HG03064 (cell line): ENCODE data around the gene POU6F2.
"Not testable (repeated sequence)": the region's sequence is repeated elsewhere in the genome, so short reads cannot be mapped to it uniquely, and the experiment has no call there.

ENCODE experiments used
- ATAC-seq: cut with Tn5 transposase; IDR thresholded peaks from one replicate; pipeline ENCODE4 v1.9.1; 2021; ENCODE audit warnings: low read depth; ENCODE audit not compliant: unreplicated experiment

The POU6F2 gene

DNA sequence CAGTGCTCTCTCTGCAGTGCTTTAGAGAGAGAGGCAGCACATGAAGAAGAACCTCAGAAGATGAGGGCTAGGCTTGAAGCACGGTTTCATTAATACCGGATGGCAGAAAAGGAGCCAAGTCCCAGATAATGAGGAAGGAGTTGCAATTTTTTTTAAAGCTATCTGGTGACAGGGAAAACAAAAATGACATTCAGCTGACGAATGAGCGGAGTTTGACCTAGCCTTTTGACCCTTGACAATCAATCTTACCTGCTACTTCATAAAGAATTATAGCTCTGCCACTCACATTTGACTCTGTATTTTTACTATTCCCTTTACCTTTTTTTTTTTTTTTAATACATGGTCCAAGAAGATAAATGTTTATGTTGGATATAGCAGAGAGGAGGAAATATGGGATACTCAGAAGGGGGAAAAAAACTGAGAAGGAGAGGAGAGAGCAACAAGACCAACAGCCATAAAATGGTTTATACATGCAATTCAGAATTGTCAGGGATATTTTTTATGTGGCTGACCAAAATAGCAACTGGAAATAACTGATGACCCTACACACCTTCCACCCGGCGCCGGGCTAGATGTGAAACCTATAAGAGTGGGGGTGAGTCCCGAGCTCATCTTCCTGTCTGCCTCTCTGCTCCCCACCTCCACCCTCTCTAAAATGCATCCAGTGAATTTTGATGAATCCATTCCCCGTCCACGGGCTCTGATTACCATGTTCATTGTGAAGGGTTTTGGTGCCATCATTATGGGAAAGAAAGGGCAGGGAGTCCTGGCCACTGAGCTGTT is 314.1 kb downstream of the POU6F2 start:
- ATAC-seq = no peak

DNA sequence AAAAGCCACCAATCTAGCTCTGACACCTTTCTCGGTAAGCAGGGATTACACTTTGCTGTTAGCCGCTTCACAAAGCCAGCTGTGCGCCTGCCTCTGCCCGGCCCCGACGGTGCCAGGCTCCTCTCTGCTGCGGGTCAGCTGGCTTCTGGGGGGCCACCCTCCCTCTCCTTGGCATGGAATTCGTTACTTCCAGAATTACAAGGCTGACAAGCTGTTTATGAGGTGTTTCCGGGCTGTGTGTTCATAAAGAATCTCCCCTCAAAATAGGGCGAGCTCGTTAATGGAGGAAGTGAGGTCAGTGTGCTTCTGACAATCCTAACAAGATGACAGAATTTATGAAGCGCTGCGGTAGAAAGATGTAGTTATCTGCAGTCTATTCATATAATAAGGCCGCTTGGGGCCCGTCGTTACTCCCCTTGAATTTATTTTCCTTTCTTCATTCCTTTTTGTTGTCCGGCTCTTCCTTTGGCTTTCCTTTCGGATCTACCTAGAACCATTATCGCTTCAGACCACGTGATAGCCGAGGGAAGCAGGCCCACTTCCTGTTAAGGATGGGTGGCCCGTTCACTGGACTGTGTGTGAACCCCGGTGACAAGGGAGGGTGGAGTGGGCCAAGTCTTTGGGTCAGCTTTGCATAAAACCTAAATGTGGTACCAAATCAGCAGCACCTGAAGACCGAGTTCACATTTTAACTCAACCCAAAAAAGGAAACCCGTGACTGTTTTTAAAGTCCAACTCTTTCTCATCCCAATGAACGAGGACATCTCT is 315.5 kb downstream of the POU6F2 start:
- ATAC-seq = no peak

DNA sequence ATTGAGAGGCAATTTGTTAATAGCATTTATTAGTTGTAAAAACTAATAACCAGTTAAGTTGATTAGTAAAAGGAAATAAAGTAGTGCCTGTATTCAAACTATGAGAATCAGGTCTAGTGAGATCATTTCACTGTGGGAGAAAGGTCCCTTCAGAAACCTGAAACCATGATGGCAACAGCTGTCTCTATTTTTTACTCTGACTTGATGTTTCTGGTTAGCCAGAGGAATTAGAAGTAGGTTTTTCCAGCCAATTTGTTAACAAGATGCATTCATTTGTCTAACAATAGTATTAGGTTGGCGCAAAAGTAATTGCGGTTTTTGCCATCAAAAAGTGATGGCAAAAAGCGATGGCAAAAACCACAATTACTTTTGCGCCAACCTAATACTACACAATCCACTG is 316.3 kb downstream of the POU6F2 start:
- no peak for ATAC-seq

DNA sequence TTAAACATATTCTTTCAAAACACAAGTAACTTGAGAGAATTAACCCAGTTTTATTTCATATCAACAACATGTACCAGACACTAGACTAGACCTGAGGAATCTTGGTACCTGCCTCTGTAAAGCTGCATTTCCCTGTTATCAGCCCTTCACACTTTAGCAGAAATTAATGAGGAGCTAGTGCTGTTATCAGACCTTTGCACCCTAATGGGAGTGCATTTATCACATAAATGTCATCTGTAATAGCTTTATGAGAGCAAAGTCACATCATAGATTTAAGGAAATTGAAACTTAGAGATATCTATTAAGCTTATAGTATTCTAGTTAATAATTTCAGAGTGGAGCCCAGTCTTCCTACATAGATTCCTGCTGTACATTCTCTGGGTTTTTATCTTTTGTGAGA is 318.1 kb downstream of the POU6F2 start:
- no peak for ATAC-seq

DNA sequence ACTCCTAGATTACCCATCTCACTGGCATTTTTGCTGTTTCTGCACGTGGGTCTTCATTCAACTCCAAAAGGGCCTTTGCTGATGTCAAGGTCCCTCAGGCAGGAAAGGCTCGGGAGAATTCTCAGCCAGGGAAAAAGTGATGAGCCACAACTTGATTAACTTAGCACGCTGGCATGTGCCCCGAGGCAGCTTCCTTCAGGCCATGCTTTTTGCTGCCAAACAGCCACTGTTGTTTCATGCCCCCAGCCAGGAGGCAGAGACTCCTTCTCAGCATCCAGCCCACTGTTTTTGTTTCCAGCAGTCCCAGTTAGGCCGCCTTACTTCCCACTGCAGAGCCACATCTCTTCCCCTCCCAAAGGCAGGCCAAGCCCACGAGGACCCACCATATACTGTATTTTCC is 322.0 kb downstream of the POU6F2 start:
- ATAC-seq = no peak

DNA sequence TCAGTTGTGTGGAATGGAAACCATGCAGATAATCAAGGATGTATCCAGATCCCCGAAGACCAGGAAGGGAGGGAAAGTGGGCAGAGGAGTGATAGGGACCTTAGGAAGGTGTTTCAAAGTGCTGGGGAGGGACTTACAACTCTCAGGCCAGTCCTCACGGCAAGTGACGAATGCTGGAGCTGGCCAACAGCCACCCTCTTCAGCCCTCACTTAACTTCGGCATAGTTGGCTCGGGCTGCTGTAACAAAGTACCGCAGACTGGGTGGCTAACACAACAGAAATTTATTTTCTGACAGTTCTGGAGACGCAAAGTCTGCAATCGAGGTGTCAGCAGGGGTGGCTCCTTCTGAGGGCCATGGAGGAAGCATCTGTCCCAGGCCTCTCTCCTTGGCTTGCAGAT is 322.6 kb downstream of the POU6F2 start:
- ATAC-seq = no peak

DNA sequence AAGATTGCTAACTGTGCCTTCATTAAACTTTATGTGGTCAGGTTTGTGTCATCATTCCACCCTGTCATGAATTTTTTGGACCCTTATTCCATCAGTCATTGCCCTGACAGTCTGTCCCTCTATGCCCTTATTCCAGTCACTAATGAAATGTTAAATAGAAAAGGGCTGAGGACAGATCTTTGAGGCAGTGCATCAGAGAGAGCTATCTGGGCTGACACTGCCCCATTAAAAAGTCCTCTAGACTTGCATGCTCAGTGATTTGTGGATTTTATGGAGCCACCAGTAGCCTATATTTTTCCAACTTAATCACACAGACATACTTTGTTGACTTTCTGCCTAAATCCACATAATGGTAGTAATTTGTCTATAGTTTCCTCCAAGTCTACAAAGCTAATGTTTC is 323.8 kb downstream of the POU6F2 start:
- ATAC-seq = no peak

DNA sequence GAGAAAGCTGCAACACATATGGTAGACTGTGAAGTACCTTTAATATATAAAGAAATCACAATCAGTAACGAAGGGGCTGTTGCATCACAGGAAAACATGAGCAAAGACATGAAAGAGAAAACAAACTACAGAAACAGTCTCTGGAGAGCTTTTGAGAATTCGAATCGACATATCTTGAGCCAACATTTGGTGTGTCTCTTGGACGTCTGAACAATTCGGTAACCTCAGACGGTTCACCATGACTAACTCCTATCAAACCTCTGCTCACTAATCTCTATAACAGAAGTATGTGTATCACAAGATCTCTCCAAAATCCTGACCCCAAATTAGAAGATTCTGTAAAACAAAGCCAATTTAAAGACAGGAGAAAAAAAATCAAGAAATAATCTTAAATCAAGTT is 326.5 kb downstream of the POU6F2 start:
- ATAC-seq = no peak

DNA sequence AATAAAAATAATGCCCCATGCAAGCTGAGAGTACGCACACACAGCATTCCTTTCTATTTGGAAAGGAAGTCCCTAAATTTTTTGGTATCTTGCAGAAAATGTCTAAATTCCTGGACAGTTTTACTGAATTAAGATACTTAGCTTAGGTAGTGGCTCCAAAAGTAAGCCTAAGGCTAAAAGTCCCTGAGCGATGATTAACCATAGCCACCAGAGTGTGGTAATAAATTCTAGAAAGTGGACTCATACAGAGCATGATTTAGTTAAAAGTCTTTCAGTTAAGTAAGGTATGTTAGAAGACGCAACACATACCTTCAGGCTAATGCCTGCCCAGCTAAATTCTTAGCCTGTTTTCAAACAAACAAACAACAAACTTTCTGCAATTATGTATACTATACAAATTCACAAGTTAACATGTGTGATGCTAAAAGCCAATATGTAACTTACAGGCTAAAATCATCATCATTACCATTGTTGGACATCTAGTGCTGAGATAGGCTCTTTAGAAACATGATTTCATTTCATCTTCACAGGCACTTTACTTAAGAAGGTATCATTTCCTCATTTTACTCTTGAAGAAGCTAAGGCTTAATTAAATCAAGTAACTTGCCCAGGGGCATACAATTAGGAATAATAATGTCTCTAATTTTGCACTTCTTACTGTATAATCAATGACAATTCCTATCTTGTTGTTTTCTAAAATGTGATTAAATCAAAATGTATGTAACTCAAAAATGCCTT is 327.1 kb downstream of the POU6F2 start:
- no peak for ATAC-seq

DNA sequence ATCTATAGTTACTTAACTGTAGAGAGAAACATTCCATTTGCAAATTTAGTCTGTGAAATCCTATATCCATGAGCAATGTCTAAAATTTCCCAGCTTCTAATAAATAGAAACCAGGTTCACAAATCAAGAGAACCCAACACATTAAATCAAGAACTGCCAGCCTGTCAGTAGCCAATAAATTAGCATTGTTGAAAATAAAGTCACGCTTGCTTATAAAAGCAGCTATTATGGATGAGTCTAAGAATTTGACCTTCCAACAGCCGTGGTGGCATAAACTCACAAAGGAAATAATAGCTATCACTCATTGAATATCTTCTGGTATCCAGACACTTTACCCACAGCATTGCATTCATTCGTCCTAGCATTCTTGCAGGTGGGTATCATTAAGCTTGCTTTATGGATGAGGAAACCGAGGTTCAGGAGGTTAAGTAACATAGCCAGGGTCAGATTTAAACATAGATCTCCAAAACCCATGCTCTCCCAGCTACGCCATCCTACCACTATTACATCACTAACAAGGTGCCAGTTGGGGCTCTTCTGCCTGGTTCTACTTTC is 328.4 kb downstream of the POU6F2 start:
- no peak for ATAC-seq

DNA sequence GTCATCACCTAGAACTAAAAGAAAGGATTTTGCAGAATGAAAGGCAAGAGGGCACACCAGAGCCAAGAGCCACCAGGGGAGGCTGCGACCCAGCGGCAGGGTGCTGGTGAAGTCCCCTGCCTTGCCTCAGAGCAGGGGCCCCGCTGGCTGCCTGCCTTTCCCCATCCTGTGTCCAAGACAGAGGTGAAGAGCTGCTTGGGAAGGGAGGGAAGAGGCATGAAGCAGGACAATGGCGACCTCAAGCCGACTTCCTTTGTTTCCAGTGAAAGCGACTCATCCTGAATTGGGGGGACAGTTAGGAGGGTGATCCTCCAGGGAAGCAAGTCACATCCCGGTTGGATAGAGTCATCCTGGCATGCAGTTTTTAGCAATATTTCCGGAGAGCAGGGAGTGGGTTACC is 333.0 kb downstream of the POU6F2 start:
- ATAC-seq = no peak

DNA sequence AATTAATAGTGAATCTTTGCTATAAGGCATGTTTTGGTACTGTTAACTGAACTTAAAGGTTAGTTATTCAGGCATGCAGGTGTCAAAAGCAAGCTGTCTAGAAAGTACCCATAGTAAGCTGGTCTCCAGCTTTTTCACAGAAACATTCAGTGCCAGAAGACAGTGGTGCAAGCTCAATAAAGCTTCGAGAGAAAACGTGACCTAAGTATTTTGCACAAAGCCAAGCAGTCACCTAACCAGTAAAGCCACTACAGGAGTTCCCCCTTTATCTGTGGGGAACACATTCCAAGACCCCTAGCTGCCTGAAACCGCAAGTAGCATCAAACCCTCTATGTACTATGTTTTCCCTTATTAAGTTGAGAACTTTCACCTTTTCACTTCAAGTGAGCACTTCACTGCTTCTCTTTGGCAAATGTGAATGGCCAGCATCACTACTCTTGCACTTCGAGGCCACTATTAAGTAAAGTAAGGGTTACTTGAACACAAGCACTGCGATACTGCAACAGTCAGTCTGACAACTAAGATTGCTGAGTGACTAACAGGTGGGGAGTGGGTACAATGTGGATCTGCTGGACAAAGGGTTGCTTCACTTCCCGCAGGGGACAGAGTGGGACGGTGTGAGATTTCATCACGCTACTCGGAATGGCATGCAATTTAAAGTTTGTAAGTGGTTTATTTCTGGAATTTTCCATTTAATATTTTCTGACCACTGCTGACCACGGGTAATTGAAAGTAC is 334.7 kb downstream of the POU6F2 start:
- ATAC-seq = no peak

DNA sequence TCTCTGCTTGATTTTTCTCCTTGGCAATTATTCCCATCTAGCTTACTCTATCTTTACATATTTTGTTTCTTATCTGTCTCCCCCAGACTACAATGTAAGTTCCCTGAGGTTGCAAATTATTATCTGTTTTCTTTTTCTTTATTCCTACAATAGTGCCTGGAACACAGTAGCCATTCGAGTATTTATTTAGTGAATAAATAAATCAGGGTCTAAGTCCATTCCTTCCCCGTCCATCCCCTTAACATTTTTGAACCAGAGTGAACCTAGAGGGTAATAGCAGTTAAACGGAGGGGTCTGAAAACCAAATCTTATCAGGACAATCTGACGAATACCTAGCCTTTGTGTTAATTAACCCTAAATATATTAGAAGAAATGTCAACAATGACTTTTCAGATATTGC is 335.7 kb downstream of the POU6F2 start:
- ATAC-seq = no peak

DNA sequence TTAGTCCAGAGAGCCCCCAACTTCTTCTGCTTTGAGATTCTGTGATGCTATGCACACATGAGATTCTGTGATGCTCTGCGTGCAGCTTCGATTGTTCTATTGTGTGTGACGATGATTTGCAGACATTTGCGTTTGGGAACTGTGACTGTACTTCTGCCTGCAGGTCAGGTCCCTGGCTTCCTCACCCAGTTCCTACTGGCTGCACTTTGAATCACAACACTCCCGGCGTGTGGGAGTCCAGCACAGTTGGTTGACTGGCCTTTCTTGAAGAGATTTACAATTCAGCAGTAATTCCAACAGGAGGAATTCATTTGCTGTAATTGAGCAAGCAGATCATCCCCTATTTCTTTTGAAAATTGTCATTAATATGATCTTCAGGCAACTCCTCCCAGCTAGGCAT is 336.3 kb downstream of the POU6F2 start:
- no peak for ATAC-seq

DNA sequence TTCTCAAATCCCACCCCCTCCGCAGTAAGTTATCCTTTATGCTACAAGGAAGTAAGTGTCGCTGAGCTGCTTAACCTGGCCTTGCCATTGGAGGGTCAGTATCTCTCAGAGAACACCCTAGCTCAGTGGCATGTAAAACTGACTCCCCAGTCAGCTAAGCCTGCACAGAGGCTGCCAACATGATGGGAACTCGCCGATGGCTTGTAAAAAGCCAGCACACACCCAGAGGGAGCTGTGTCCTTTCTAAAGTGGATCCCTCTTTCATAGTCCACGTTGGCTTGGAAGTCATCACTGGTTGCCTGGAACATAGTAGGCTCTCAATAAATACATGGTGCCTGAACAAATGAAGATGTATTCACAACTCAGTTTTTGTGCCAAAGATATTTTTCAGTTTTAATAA is 339.4 kb downstream of the POU6F2 start:
- no peak for ATAC-seq

DNA sequence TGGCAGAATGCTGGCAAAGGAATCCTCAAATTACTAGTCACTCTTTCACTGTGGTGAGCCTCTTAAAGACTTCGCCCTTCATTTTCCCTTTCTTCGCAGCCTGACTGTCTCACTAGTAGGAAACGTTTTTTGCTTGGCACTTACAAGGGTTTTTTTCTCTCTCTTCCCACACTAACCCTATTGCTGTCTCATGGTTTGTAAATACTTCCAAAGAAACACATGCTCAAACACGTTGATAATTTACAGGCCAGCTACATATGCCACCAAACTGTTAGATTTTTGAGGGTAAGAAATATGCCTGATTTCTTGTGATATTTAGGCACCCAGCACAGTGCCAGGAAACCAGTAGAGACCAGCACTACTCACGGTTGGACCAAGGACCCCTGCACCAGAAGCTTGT is 340.2 kb downstream of the POU6F2 start:
- ATAC-seq = no peak

DNA sequence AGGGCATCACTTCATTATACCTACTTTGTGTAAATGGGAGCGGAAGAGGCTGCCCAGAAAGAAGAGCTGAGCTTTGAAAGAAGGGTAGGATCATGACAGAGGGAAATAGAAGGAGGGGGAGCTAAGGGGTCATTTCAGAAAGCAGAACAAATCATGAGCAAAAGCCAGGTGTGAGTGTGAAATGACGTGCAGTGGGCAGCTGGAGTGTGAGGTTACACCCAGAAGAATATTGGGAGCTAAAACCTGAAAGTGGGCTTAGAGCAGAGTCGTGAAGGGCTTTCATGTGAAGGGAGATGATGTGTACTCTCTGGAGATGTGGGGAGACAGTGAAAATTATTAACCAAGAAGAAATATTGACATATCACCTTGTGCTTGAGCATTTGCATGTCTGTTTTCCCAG is 343.5 kb downstream of the POU6F2 start:
- ATAC-seq = no peak

DNA sequence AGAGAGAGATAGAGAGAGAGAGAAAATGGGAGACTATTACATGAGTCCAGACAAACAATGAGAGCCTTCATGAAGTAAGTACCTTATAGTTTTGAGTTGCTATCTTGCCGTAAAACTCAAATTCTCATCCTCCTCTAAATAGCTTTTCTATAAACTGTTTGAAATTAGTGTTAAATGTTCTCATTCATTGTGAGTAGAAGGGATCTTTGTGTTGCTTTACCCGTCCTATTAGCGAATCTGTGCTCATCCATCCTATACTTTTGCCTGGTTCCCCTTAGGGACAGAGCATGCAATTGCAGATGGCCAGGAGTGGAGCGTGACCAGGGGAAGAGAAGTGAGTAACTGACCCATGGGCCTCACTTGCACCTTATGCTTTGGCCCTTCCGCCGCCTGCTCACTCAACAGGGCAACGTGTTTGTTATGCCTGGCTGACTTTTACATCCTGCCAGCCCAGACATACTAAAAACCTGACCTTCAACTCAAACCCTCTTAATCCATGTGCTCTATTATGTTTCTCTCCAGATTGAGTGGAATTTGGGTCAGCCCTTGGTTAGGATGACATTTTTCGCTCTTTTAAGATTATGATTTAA is 344.3 kb downstream of the POU6F2 start:
- ATAC-seq = no peak

DNA sequence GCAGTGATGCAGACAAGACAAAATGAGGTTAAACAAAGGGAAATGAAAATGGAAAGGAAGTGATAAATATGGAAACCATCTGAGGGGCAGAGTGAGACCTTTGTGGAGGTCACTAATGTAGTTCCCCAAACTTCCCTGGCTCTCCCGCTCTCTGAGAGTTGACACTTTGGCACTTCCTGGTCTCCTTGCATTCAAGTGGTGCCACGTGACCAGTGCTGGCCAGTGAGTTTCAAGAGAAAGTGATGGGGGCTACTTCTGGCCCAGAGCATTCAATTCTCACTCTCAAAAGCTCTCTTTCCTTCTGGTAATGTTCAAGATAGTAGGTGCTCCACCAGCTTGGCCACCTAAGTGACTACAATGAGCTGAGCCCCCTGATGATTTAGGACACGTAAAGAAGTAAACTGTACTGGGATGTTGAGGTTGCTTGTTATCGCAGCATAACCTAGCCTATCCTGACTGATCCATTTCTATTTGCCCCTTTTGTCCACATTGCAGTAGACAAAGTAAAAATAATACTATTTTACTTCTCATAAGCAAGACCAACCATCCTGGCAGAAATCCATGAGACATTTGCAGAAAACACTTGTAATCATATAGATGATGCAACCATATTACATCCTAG is 346.5 kb downstream of the POU6F2 start:
- no peak for ATAC-seq

DNA sequence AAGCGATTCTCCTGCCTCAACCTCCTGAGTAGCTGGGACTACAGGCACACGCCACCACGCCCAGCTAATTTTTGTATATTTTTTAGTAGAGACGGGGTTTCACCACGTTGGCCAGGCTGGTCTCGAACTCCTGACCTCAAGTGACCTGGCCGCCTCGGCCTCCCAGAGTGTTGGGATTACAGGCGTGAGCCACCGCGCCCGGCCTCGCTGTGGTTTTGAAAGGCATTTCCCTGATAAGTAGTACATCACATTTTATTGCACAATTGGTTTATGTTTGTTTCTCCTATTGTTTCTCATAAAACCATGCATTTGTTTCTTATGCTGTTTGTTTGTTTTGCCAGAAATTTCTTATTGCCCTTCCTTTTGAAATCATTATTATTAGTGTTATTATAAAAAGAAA is 353.9 kb downstream of the POU6F2 start:
- ATAC-seq = not testable (repeated sequence)
